22Rv1 (cell line): ENCODE data around the gene CDK5RAP1.

Experiments used
- H3K27ac ChIP-seq: fragments of 450-650 bp; 2 replicates; pipeline ENCODE4 v1.5.1; 2017
- ZFX ChIP-seq: fragments of 450-650 bp; IDR thresholded peaks from 2 replicates; pipeline ENCODE4 v1.6.1; 2017; ENCODE audit warnings: antibody characterized with exemption, borderline replicate concordance
- TF ChIP-seq, protein P1 (sequence below): fragments of 450-650 bp; IDR thresholded peaks from 2 replicates; pipeline ENCODE4 v1.5.1; 2017; ENCODE audit warnings: mild to moderate bottlenecking

The CDK5RAP1 gene

DNA sequence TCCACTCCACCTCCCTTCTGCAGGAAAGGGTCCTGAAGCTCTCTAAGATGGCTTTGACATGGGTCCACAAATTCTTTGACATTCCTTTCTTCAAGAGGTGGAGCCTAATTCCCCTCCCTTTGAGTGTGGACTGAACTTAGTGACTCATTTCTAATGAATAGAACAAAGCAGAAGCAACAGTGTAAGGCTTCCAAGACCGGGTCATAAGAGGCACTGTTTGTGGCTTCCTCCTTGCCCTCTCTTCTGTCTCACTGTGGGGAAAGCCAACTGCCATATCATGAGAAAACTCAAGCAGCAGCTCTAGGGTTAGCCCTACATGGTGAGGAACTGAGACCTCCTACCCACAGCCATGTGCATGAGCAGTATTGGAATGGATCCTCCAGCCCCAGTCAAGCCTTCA, 5.9 kb upstream of the CDK5RAP1 start:
- no peak for TF ChIP-seq ZFX
- TF ChIP-seq, protein P1, sequence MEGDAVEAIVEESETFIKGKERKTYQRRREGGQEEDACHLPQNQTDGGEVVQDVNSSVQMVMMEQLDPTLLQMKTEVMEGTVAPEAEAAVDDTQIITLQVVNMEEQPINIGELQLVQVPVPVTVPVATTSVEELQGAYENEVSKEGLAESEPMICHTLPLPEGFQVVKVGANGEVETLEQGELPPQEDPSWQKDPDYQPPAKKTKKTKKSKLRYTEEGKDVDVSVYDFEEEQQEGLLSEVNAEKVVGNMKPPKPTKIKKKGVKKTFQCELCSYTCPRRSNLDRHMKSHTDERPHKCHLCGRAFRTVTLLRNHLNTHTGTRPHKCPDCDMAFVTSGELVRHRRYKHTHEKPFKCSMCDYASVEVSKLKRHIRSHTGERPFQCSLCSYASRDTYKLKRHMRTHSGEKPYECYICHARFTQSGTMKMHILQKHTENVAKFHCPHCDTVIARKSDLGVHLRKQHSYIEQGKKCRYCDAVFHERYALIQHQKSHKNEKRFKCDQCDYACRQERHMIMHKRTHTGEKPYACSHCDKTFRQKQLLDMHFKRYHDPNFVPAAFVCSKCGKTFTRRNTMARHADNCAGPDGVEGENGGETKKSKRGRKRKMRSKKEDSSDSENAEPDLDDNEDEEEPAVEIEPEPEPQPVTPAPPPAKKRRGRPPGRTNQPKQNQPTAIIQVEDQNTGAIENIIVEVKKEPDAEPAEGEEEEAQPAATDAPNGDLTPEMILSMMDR, result no peak
- no peak overlapping the region for H3K27ac ChIP-seq

DNA sequence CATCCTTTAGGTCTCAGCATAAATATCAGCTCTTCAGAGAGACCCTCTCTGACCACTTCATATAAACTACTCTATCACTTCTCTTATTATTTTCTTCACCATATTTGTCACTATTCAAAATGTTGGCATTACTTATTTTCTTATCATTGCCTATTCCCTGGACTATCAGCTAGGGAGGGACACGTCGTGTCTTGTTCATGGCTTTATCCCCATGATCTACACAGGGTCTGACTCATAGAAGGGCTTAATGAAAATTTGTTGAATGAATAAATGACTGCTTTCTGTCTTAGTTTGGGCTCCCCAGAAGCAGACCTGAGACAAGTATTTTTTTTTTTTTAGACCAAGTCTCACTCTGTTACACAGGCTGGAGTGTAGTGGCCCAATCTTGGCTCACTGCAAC, 3.0 kb upstream of the CDK5RAP1 start:
- TF ChIP-seq, protein P1, result no peak
- no peak for TF ChIP-seq ZFX
- no peak overlapping the region for H3K27ac ChIP-seq

DNA sequence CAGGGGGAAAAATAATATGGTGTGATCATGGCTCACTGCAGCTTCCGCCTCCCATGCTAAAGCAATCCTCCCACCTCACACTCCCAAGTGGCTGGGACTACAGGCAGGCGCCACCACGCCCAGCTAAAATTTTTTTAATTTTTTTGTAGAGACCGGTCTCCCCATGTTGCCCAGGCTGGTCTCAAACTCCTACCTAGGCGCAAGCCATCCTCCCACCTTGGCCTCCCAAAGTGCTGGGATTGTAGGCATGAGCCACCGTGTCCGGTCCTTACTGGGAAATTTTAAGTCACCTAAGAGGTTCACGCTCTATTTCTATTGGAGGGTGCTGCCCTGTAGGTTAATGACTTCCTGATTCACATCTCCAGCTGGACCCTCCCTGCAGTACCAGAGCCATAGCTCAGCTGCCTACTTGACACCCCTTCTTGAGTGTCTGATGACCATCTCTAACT, 626 bp upstream of the CDK5RAP1 start:
- no peak for TF ChIP-seq ZFX
- TF ChIP-seq, protein P1, result no peak
- peak overlapping the region; percentile 36 for H3K27ac ChIP-seq

DNA sequence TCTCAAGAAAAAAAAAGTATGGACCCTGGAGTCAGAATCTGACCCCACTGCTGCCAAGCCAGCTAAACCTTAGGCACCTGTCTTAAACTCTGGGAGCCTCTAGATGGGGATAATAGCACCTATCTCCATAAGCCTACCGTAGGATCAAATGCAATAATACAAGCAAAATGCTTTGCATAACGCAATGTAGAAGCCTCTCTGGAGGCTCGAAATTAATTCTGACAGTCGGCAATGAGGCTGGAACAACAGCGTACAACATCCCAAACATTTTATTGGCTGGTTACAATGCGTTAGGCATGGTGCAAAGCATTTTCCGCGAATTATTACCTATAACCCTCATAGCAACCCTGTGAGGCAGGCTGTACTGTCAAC, 521 bp downstream of the CDK5RAP1 start:
- TF ChIP-seq ZFX, result no peak
- TF ChIP-seq, protein P1, result peak; percentile 44
- peak overlapping the region; percentile 36 for H3K27ac ChIP-seq

DNA sequence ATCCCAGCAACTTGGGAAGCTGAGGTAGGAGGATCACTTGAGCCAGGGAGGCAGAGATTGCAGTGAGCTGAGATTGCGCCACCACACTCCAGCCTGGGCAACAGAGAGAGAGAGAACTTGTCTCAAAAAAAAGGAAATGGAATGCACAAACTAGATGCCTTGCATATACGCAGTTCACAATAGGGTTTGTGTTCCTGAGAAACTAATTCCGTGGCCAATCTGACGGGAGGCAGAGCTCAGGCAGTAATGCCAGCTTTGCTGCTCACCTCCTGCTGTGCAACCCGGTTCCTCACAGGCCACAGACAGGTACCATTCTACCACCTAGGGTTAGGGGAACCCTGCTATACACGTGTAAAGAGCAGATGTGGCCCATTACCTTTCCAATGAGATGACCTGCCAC, 1.4 kb downstream of the CDK5RAP1 start:
- TF ChIP-seq, protein P1, result no peak
- TF ChIP-seq ZFX, result no peak
- no peak overlapping the region for H3K27ac ChIP-seq

DNA sequence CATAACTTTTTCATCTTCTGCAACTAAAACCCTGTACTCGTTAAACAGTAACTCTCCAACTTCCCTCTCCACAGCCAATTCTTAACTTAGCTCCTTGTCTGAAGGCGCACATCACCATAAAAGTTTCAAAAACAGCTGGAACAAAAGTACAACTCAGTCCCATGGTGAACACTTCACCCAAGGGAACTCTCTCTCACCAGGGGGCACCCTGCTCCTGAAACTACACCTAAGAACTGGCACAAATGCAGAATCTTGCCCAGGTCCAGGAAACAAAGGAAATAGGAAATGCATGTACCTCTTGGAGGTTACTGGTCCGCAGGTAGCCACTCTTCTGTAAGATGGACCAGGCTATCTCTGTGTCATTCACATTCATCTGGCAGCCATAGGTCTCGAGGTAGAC, 6.6 kb downstream of the CDK5RAP1 start:
- TF ChIP-seq, protein P1, result peak; percentile 7; the same call in 1 of the 2 replicates
- TF ChIP-seq ZFX, result no peak

DNA sequence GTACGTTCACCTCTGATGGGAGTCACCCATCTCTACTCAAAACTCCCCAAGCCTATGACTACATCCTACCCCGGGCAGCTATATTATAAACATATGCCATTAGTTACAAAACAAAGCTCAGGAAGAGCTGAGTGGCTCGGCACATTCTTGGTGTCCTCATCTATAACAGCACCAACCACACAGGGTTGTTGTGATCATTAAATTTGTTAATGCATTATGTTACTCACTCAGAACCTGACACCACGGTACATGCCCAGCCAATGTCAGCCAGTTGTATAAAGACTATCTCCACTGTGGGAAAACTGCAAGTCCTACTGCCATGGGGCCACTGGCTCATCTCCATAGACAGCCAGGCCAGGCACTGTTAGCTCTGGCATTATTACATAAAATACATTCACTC, 7.7 kb downstream of the CDK5RAP1 start:
- TF ChIP-seq ZFX, result no peak
- TF ChIP-seq, protein P1, result no peak
- no peak overlapping the region for H3K27ac ChIP-seq

More for the DNA sequence above, 6.6 kb downstream of the CDK5RAP1 start:
- no peak overlapping the region for H3K27ac ChIP-seq
